Prostate gland (tissue), 2 donors: ENCODE results near the gene LDAF1.

Experiments
- CTCF ChIP-seq, 4 experiments: fragments of 200-600 bp in 2 of 4; fragments of 450-650 bp in 2 of 4; sonication (generic) in 2 of 4; IDR thresholded peaks; 1 replicate in 3 of 4; 2 replicates in 1 of 4; pipeline ENCODE4 v1.5.1; 2016 to 2019; ENCODE audit warnings: antibody characterized with exemption in 4 of 4, mild to moderate bottlenecking in 2 of 4, moderate library complexity in 2 of 4
- POLR2A ChIP-seq: fragments of 450-650 bp; IDR thresholded peaks from one replicate; pipeline ENCODE4 v1.6.1; 2016; ENCODE audit warnings: antibody characterized with exemption, mild to moderate bottlenecking

- TF ChIP-seq POLR2A (no peak), CTCF (IDR thresholded peaks at IDR 0.05) (no peak)
Observed at GRCh38 chr16:21120976-21121520, 37.4 kb upstream of the LDAF1 start.
